Uterus (tissue), 2 donors: ENCODE results near the gene TMEM11.
"Not testable (repeated sequence)": the region's sequence is repeated elsewhere in the genome, so short reads cannot be mapped to it uniquely, and the experiment has no call there.

ENCODE experiments used
- POLR2A ChIP-seq, 2 donors: fragments of 450-650 bp; IDR thresholded peaks; one replicate each; pipeline ENCODE4 v1.6.1; 2016; ENCODE audit warnings: antibody characterized with exemption in 2 of 2, mild to moderate bottlenecking in 1 of 2, moderate library complexity in 1 of 2
- TF ChIP-seq, protein P1 (sequence below), 4 experiments: fragments of 200-600 bp in 2 of 4; fragments of 450-650 bp in 2 of 4; sonication (generic) in 2 of 4; IDR thresholded peaks; one replicate each; pipeline ENCODE4 v1.5.1; 2016 to 2019; ENCODE audit warnings: antibody characterized with exemption in 4 of 4, mild to moderate bottlenecking in 2 of 4, moderate library complexity in 1 of 4

DNA sequence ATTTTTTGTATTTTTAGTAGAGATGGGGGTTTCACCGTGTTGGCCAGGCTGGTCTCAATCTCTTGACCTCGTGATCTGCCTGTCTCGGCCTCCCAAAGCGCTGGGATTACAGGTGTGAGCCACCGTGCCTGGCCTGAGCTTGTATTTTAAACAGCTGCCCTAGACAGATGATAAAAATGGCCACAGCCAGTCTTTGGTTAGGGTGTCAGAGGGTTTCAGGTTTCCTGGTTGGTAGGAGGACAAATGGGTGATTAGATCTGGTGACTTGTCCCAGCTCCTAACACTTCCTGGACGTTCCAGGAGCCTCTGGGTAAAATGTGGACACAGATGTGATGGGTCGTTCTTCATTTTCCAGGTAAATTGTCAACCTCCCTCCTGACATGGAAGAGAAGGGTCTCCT, 21.5 kb downstream of the TMEM11 start:
- TF ChIP-seq, protein P1, sequence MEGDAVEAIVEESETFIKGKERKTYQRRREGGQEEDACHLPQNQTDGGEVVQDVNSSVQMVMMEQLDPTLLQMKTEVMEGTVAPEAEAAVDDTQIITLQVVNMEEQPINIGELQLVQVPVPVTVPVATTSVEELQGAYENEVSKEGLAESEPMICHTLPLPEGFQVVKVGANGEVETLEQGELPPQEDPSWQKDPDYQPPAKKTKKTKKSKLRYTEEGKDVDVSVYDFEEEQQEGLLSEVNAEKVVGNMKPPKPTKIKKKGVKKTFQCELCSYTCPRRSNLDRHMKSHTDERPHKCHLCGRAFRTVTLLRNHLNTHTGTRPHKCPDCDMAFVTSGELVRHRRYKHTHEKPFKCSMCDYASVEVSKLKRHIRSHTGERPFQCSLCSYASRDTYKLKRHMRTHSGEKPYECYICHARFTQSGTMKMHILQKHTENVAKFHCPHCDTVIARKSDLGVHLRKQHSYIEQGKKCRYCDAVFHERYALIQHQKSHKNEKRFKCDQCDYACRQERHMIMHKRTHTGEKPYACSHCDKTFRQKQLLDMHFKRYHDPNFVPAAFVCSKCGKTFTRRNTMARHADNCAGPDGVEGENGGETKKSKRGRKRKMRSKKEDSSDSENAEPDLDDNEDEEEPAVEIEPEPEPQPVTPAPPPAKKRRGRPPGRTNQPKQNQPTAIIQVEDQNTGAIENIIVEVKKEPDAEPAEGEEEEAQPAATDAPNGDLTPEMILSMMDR (IDR thresholded peaks at IDR 0.05): not testable (repeated sequence)
- not testable (repeated sequence) for TF ChIP-seq POLR2A (IDR thresholded peaks at IDR 0.05)
